ENCODE results near the gene CDS2.
A peak's percentile ranks its signal among the peaks of the same experiment; 100 is the strongest.

The CDS2 gene

GRCh38 chr20:5128886-5129285 is 2.1 kb downstream of the CDS2 start:
- TF ChIP-seq REST (IDR thresholded peaks at IDR 0.05; ENCODE audit: insufficient read depth in 1 of 2, low read depth in 2 of 2, low read length in 2 of 2) (peak; percentile 60 to 86; a peak in 3 of 4 replicates), SIN3A (IDR thresholded peaks at IDR 0.05; ENCODE audit: borderline replicate concordance, insufficient read depth, low read length) (no peak), FOXP2 (optimal IDR thresholded peaks at IDR 0.05; ENCODE audit: borderline replicate concordance, extremely low read depth, extremely low read length, insufficient read depth) (no peak), POLR2AphosphoS5 (IDR thresholded peaks at IDR 0.05; ENCODE audit: low read depth, low read length) (no peak)

DNA sequence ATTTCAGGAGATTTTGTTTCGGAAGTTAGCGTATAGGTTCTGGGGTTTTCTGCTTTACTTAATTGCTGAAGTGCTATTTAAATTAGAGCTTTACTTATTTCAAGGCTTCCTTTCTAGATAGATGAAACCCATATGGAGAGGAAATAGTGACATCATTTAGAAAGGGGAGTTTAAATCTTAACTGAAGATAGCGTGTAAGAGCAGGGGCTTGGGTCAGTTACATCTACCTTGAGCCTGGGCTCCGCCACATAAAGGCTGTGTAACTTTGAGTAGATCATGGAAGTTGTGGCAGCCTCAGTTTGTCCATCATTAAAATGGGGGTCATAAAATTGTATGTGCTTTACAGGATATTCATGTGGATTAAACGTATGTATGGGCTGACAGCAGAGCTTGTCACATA is 4.7 kb downstream of the CDS2 start:
- TF ChIP-seq TAF1 (IDR thresholded peaks at IDR 0.05; ENCODE audit: borderline replicate concordance, insufficient read depth, low read length) (no peak), REST (IDR thresholded peaks at IDR 0.05; ENCODE audit: insufficient read depth in 1 of 2, low read depth in 2 of 2, low read length in 2 of 2) (no peak), FOXP2 (optimal IDR thresholded peaks at IDR 0.05; ENCODE audit: borderline replicate concordance, extremely low read depth, extremely low read length, insufficient read depth) (no peak), POLR2AphosphoS5 (IDR thresholded peaks at IDR 0.05; ENCODE audit: low read depth, low read length) (no peak), SIN3A (IDR thresholded peaks at IDR 0.05; ENCODE audit: borderline replicate concordance, insufficient read depth, low read length) (no peak)

- TF ChIP-seq TAF1 (IDR thresholded peaks at IDR 0.05; ENCODE audit: borderline replicate concordance, insufficient read depth, low read length): no peak
- TF ChIP-seq FOXP2 (optimal IDR thresholded peaks at IDR 0.05; ENCODE audit: borderline replicate concordance, extremely low read depth, extremely low read length, insufficient read depth): no peak
- no peak for TF ChIP-seq POLR2AphosphoS5 (IDR thresholded peaks at IDR 0.05; ENCODE audit: low read depth, low read length)
- no peak for TF ChIP-seq SIN3A (IDR thresholded peaks at IDR 0.05; ENCODE audit: borderline replicate concordance, insufficient read depth, low read length)
- TF ChIP-seq REST (IDR thresholded peaks at IDR 0.05; ENCODE audit: insufficient read depth in 1 of 2, low read depth in 2 of 2, low read length in 2 of 2): no peak
Observed at GRCh38 chr20:5133998-5134397, 7.2 kb downstream of the CDS2 start.

- TF ChIP-seq FOXP2 (optimal IDR thresholded peaks at IDR 0.05; ENCODE audit: borderline replicate concordance, extremely low read depth, extremely low read length, insufficient read depth) (no peak), POLR2AphosphoS5 (IDR thresholded peaks at IDR 0.05; ENCODE audit: low read depth, low read length) (no peak), SIN3A (IDR thresholded peaks at IDR 0.05; ENCODE audit: borderline replicate concordance, insufficient read depth, low read length) (no peak), REST (IDR thresholded peaks at IDR 0.05; ENCODE audit: insufficient read depth in 1 of 2, low read depth in 2 of 2, low read length in 2 of 2) (no peak), TAF1 (IDR thresholded peaks at IDR 0.05; ENCODE audit: borderline replicate concordance, insufficient read depth, low read length) (no peak)
Observed at GRCh38 chr20:5135363-5136012, 8.7 kb downstream of the CDS2 start.

Data from PFSK-1 (cell line).